Measurements from ENCODE around the gene RAB18.

DNA sequence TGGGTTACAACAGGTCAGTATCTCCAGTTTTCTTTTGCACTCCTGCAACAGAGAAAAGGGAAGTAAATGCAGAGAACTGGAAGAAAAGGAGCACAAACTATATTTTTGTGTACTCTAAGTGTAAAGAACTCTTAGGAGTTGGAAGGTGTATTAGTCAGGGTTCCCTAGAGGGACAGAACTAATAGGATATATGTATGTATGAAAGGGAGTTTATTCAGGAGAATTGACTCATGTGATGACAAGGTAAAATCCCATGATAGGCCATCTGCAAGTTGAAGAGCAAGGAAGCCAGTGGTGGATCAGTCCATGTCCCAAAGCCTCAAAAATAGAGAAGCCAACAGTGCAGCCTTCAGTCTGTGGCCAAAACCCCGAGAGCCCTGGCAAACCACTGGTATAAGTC is 22.6 kb upstream of the RAB18 start:
- TF ChIP-seq, protein P1, sequence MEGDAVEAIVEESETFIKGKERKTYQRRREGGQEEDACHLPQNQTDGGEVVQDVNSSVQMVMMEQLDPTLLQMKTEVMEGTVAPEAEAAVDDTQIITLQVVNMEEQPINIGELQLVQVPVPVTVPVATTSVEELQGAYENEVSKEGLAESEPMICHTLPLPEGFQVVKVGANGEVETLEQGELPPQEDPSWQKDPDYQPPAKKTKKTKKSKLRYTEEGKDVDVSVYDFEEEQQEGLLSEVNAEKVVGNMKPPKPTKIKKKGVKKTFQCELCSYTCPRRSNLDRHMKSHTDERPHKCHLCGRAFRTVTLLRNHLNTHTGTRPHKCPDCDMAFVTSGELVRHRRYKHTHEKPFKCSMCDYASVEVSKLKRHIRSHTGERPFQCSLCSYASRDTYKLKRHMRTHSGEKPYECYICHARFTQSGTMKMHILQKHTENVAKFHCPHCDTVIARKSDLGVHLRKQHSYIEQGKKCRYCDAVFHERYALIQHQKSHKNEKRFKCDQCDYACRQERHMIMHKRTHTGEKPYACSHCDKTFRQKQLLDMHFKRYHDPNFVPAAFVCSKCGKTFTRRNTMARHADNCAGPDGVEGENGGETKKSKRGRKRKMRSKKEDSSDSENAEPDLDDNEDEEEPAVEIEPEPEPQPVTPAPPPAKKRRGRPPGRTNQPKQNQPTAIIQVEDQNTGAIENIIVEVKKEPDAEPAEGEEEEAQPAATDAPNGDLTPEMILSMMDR (IDR thresholded peaks at IDR 0.05 in 4 of 5, conservative IDR thresholded peaks at IDR 0.05 in 1 of 5): no peak
- TF ChIP-seq POLR2A (IDR thresholded peaks at IDR 0.05): no peak

Data from gastrocnemius medialis (tissue), 4 donors.